ENCODE measurements around the gene ATF1. TPM values are rescaled to one million over a fixed set of nuclear protein-coding genes. Genes with fewer than 3 reads are reported as not detected.
"Not testable (repeated sequence)": the region's sequence is repeated elsewhere in the genome, so short reads cannot be mapped to it uniquely, and the experiment has no call there.

Gene ATF1
- total and polyA plus RNA-seq, 2 donors from 2014 or later, result 13.9 to 29.0 TPM

GRCh38 chr12:50803230-50803875 is 39.5 kb downstream of the ATF1 start:
- TF ChIP-seq CTCF (IDR thresholded peaks at IDR 0.05; ENCODE audit: borderline replicate concordance, extremely low read depth, insufficient read depth), result no peak
- Histone ChIP-seq H3K4me1 (ENCODE audit: control insufficient read depth in 2 of 3, insufficient read depth in 2 of 3, low read depth in 1 of 3, low read length in 3 of 3) (no peaks in the 10 kb centered on the region), H3K36me3 (ENCODE audit: control insufficient read depth in 2 of 3, insufficient read depth in 3 of 3, low read length in 3 of 3) (peaks cover 6 to 18% (median 8%) of the 10 kb centered on the region in 3 donors), H3K9me3 (ENCODE audit: control insufficient read depth in 2 of 3, insufficient read depth in 1 of 3, low read length in 3 of 3) (peaks cover 2 to 11% (median 4%) of the 10 kb centered on the region in 3 donors), H3K9ac (ENCODE audit: low read length in 3 of 3) (no peak overlapping the region), H3K27ac (ENCODE audit: low read depth in 2 of 2, low read length in 2 of 2) (no peak overlapping the region), H3K27me3 (ENCODE audit: control insufficient read depth, insufficient read depth, low read length) (no peaks in the 10 kb centered on the region), H3K4me3 (ENCODE audit: low read length in 3 of 3) (no peak overlapping the region)
- no peak for FAIRE-seq
- no peak for DNase-seq
- intact Hi-C loops (cut with DNase I), result no loop called here

- no peak for TF ChIP-seq CTCF (IDR thresholded peaks at IDR 0.05; ENCODE audit: borderline replicate concordance, extremely low read depth, insufficient read depth)
- Histone ChIP-seq H3K9me3 (ENCODE audit: control insufficient read depth in 2 of 3, insufficient read depth in 1 of 3, low read length in 3 of 3) (no peaks in the 10 kb centered on the region), H3K36me3 (ENCODE audit: control insufficient read depth in 2 of 3, insufficient read depth in 3 of 3, low read length in 3 of 3) (peaks cover 7 to 10% (median 8%) of the 10 kb centered on the region in 3 donors), H3K4me1 (ENCODE audit: control insufficient read depth in 2 of 3, insufficient read depth in 2 of 3, low read depth in 1 of 3, low read length in 3 of 3) (no peaks in the 10 kb centered on the region), H3K27me3 (ENCODE audit: control insufficient read depth, insufficient read depth, low read length) (no peaks in the 10 kb centered on the region), H3K4me3 (ENCODE audit: low read length in 3 of 3) (no peak overlapping the region), H3K9ac (ENCODE audit: low read length in 3 of 3) (no peak overlapping the region), H3K27ac (ENCODE audit: low read depth in 2 of 2, low read length in 2 of 2) (no peak overlapping the region)
- FAIRE-seq, result no peak
- intact Hi-C loops (cut with DNase I), result no loop called here
- no peak for DNase-seq
These were observed 42.3 kb downstream of the ATF1 start for GRCh38 chr12:50806176-50806575.

GRCh38 chr12:50809131-50809530 is 45.2 kb downstream of the ATF1 start:
- H3K27ac ChIP-seq (ENCODE audit: low read depth in 2 of 2, low read length in 2 of 2); FAIRE-seq; H3K9ac ChIP-seq (ENCODE audit: low read length in 3 of 3); H3K27me3 ChIP-seq (ENCODE audit: control insufficient read depth, insufficient read depth, low read length); intact Hi-C loops (cut with DNase I); H3K4me3 ChIP-seq (ENCODE audit: low read length in 3 of 3); H3K9me3 ChIP-seq (ENCODE audit: control insufficient read depth in 2 of 3, insufficient read depth in 1 of 3, low read length in 3 of 3); DNase-seq; H3K4me1 ChIP-seq (ENCODE audit: control insufficient read depth in 2 of 3, insufficient read depth in 2 of 3, low read depth in 1 of 3, low read length in 3 of 3): not testable (repeated sequence)
- peaks cover 10 to 20% (median 12%) of the 10 kb centered on the region in 3 donors for H3K36me3 ChIP-seq (ENCODE audit: control insufficient read depth in 2 of 3, insufficient read depth in 3 of 3, low read length in 3 of 3)

- H3K4me1 ChIP-seq (ENCODE audit: control insufficient read depth in 2 of 3, insufficient read depth in 2 of 3, low read depth in 1 of 3, low read length in 3 of 3); H3K9me3 ChIP-seq (ENCODE audit: control insufficient read depth in 2 of 3, insufficient read depth in 1 of 3, low read length in 3 of 3); H3K9ac ChIP-seq (ENCODE audit: low read length in 3 of 3); H3K27me3 ChIP-seq (ENCODE audit: control insufficient read depth, insufficient read depth, low read length); intact Hi-C loops (cut with DNase I); FAIRE-seq; H3K4me3 ChIP-seq (ENCODE audit: low read length in 3 of 3); H3K27ac ChIP-seq (ENCODE audit: low read depth in 2 of 2, low read length in 2 of 2); DNase-seq: not testable (repeated sequence)
- peaks cover 7 to 34% (median 16%) of the 10 kb centered on the region in 3 donors for H3K36me3 ChIP-seq (ENCODE audit: control insufficient read depth in 2 of 3, insufficient read depth in 3 of 3, low read length in 3 of 3)
These were observed 51.0 kb downstream of the ATF1 start for GRCh38 chr12:50814921-50815320.

Data from kidney (tissue), 14 donors.